Measurements from ENCODE around the gene CHST11. TPM values are rescaled to one million over a fixed set of nuclear protein-coding genes. Genes with fewer than 3 reads are reported as not detected.

Gene CHST11
- total RNA-seq, 5 donors from 2014 or later (not counting 1 experiment from before 2014, with no cell fraction given), result 49.8 to 78.3 (median 63.7) TPM

DNA sequence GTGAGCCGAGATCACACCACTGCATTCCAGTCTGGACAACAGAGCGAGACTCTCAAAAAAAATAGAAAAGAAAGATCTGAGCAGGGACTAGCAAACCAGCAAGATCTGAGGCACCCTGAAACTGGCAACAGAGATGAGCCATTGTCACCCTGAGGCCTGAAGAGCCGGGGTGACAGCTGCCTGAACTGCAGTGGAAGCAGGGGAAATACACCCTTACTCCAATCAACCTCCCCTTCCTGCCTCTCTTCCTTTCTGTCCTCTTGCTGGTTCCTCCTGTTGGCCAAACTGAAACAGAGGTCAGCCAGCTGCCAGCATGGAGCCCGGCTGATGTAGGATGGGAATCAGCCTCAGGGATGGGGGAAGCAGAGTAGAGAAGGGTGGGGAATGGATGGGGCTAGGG, 192.0 kb downstream of the CHST11 start:
- H3K4me1 Mint-ChIP-seq, result peaks cover 39 to 71% (median 59%) of the 10 kb centered on the region in 3 donors

DNA sequence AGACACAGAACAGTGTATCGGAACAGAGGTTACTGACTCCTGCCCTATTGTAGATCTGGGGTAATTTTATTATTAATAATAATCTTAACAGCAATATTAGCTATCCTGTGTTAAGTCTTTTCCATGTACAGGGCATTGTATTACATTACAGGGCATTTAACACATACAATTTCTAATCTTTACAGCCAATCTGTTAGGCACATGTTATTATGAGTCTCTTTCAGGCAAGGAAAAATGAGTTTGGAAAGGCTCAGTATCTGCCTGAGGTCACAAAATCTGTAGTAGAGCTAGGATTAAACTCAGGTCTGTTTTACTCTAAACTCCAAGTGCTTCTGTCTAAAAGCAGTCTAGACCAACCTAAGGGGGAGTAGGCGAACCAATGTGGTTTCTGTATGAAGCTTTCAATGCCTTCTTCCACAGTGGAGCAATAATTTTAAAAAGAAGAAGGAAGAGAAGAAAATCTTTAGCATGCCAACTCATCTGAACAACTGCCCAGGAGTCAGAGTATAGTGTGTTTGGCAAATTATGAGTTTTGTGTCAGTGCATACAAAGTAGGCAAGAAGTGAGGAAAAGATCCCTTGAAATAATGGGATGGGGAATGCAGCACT, 192.6 kb downstream of the CHST11 start:
- no peak overlapping the region for H3K27ac ChIP-seq (ENCODE audit: low read length)
- ATAC-seq (replicated peaks in 1 of 4) (no peak), DNase-seq (no peak)
- H3K27ac Mint-ChIP-seq, result no peak overlapping the region
- no peak overlapping the region for H3K4me3 Mint-ChIP-seq
- ChIA-PET CTCF (no interaction called here), POLR2A (no interaction called here)
- H3K9me3 Mint-ChIP-seq, result no peaks in the 10 kb centered on the region
- no peaks in the 10 kb centered on the region for H3K9me3 ChIP-seq
- H3K36me3 ChIP-seq (ENCODE audit: control insufficient read depth in 2 of 2, extremely low read depth in 1 of 2, insufficient read depth in 1 of 2, low read length in 1 of 2), result peaks cover 0 to 8% of the 10 kb centered on the region in 2 donors
- peaks cover 17% of the 10 kb centered on the region for H3K36me3 Mint-ChIP-seq
- H3K4me1 Mint-ChIP-seq, result peaks cover 38 to 70% (median 58%) of the 10 kb centered on the region in 3 donors
- peaks cover 0 to 15% of the 10 kb centered on the region in 2 experiments for H3K4me1 ChIP-seq (ENCODE audit: control insufficient read depth in 1 of 2, extremely low read depth in 1 of 2, insufficient read depth in 2 of 2, low read length in 2 of 2)
- H3K4me3 ChIP-seq (ENCODE audit: control insufficient read depth in 1 of 2, extremely low read depth in 1 of 2, low read length in 1 of 2), result no peak overlapping the region
- no peaks in the 10 kb centered on the region for H3K27me3 ChIP-seq (replicated peaks in 1 of 2; ENCODE audit: control insufficient read depth in 2 of 2, extremely low read depth in 1 of 2, insufficient read depth in 2 of 2, low read length in 1 of 2)
- WGBS (ENCODE audit: insufficient coverage), result no CpG with 5 or more reads among the region's 2 CpGs
- H3K27me3 Mint-ChIP-seq, result no peaks in the 10 kb centered on the region

More for the DNA sequence above, 192.0 kb downstream of the CHST11 start:
- H3K9me3 Mint-ChIP-seq, result no peaks in the 10 kb centered on the region
- Histone ChIP-seq H3K27ac (ENCODE audit: low read length) (no peak overlapping the region), H3K27me3 (replicated peaks in 1 of 2; ENCODE audit: control insufficient read depth in 2 of 2, extremely low read depth in 1 of 2, insufficient read depth in 2 of 2, low read length in 1 of 2) (no peaks in the 10 kb centered on the region), H3K36me3 (ENCODE audit: control insufficient read depth in 2 of 2, extremely low read depth in 1 of 2, insufficient read depth in 1 of 2, low read length in 1 of 2) (peaks cover 0 to 8% of the 10 kb centered on the region in 2 donors), H3K9me3 (no peaks in the 10 kb centered on the region), H3K4me1 (ENCODE audit: control insufficient read depth in 1 of 2, extremely low read depth in 1 of 2, insufficient read depth in 2 of 2, low read length in 2 of 2) (peaks cover 2 to 17% of the 10 kb centered on the region in 2 experiments), H3K4me3 (ENCODE audit: control insufficient read depth in 1 of 2, extremely low read depth in 1 of 2, low read length in 1 of 2) (no peak overlapping the region)
- DNase-seq (no peak), ATAC-seq (replicated peaks in 1 of 4) (no peak)
- ChIA-PET POLR2A (no interaction called here), CTCF (no interaction called here)
- H3K27ac Mint-ChIP-seq, result no peak overlapping the region
- H3K27me3 Mint-ChIP-seq, result no peaks in the 10 kb centered on the region
- peaks cover 17% of the 10 kb centered on the region for H3K36me3 Mint-ChIP-seq
- H3K4me3 Mint-ChIP-seq, result no peak overlapping the region
- 100% methylated on average over 2 of the region's 4 CpGs for WGBS (ENCODE audit: insufficient coverage)

DNA sequence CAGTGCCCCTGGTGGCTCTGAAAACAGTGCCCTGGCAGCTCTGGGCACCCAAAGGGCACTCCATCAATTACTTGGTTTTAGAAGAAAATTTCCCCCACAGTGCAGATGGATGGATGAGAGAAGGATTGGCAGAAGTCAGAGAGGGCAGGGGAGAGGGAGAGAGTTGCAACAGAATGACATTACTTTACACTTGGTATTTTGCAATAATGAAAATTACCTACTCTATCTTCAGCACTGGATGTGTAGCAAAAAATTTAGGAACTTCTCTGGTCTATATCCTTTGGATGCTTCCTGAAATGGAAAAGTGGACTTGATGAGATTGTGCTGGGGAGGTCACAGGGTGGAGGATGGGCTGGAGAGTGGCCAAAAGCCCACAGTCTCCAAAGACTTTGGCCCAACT, 193.2 kb downstream of the CHST11 start:
- ATAC-seq (replicated peaks in 1 of 4) (no peak), DNase-seq (no peak)
- Mint-ChIP-seq H3K27ac (no peak overlapping the region), H3K27me3 (no peaks in the 10 kb centered on the region), H3K4me3 (no peak overlapping the region), H3K4me1 (peaks cover 35 to 69% (median 58%) of the 10 kb centered on the region in 3 donors), H3K36me3 (peaks cover 19% of the 10 kb centered on the region), H3K9me3 (no peaks in the 10 kb centered on the region)
- Histone ChIP-seq H3K4me1 (ENCODE audit: control insufficient read depth in 1 of 2, extremely low read depth in 1 of 2, insufficient read depth in 2 of 2, low read length in 2 of 2) (peaks cover 0 to 11% of the 10 kb centered on the region in 2 experiments), H3K36me3 (ENCODE audit: control insufficient read depth in 2 of 2, extremely low read depth in 1 of 2, insufficient read depth in 1 of 2, low read length in 1 of 2) (peaks cover 0 to 8% of the 10 kb centered on the region in 2 donors), H3K27ac (ENCODE audit: low read length) (no peak overlapping the region), H3K4me3 (ENCODE audit: control insufficient read depth in 1 of 2, extremely low read depth in 1 of 2, low read length in 1 of 2) (no peak overlapping the region), H3K27me3 (replicated peaks in 1 of 2; ENCODE audit: control insufficient read depth in 2 of 2, extremely low read depth in 1 of 2, insufficient read depth in 2 of 2, low read length in 1 of 2) (no peaks in the 10 kb centered on the region), H3K9me3 (no peaks in the 10 kb centered on the region)
- ChIA-PET POLR2A (no interaction called here), CTCF (no interaction called here)

DNA sequence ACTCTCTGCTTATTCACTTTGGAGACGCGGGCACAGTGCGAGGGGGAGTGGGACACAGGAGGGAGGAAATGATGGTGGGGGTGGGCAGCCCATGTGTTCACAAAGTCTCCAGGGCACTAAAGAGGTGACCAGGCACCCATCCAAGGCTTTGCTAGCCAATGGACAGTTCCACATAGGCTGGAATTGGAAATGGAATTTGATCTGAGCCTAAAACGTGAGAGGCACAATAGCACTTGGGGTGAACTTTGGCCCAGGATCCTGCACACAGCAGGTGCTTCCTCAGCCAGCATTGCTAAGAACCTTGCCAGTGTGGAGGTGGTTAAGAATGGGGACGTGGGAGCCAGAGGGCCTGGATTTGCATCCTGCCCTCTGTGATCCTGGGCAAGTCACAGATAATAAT, 193.8 kb downstream of the CHST11 start:
- H3K36me3 ChIP-seq (ENCODE audit: control insufficient read depth in 2 of 2, extremely low read depth in 1 of 2, insufficient read depth in 1 of 2, low read length in 1 of 2), result peaks cover 0 to 8% of the 10 kb centered on the region in 2 donors
- no peaks in the 10 kb centered on the region for H3K9me3 ChIP-seq
- H3K4me3 ChIP-seq (ENCODE audit: control insufficient read depth in 1 of 2, extremely low read depth in 1 of 2, low read length in 1 of 2), result no peak overlapping the region
- no peak for DNase-seq
- ChIA-PET POLR2A (no interaction called here), CTCF (no interaction called here)
- 87% methylated on average over 5 of the region's 5 CpGs for WGBS (ENCODE audit: insufficient coverage)
- peaks cover 35 to 75% (median 59%) of the 10 kb centered on the region in 3 donors for H3K4me1 Mint-ChIP-seq
- no peak overlapping the region for H3K27ac ChIP-seq (ENCODE audit: low read length)
- H3K27ac Mint-ChIP-seq, result no peak overlapping the region
- H3K27me3 ChIP-seq (replicated peaks in 1 of 2; ENCODE audit: control insufficient read depth in 2 of 2, extremely low read depth in 1 of 2, insufficient read depth in 2 of 2, low read length in 1 of 2), result no peaks in the 10 kb centered on the region
- H3K9me3 Mint-ChIP-seq, result no peaks in the 10 kb centered on the region
- H3K4me1 ChIP-seq (ENCODE audit: control insufficient read depth in 1 of 2, extremely low read depth in 1 of 2, insufficient read depth in 2 of 2, low read length in 2 of 2), result peaks cover 0 to 11% of the 10 kb centered on the region in 2 experiments
- peaks cover 19% of the 10 kb centered on the region for H3K36me3 Mint-ChIP-seq
- no peak for ATAC-seq (replicated peaks in 1 of 4)
- no peak overlapping the region for H3K4me3 Mint-ChIP-seq
- H3K27me3 Mint-ChIP-seq, result no peaks in the 10 kb centered on the region

DNA sequence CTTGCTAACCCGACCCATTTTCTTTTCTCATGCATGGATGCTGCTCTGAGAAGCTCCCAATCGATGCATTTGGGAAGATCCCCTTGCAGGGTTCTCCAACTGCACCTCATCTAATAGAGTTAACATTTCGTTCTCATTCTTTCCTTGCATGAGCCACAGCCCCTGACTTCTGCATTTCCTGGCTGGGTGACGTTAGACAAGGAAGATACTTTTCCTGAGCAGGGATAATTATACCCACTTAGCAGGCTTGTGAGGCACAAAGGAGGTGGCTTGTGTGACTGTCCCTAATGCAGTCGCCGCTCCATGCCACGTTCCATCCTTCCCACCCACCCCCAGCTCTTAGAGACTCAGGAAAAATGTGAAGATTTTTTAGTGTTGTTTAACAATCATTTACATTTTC, 195.1 kb downstream of the CHST11 start:
- Histone ChIP-seq H3K27ac (ENCODE audit: low read length) (no peak overlapping the region), H3K4me1 (ENCODE audit: control insufficient read depth in 1 of 2, extremely low read depth in 1 of 2, insufficient read depth in 2 of 2, low read length in 2 of 2) (peaks cover 0 to 11% of the 10 kb centered on the region in 2 experiments), H3K9me3 (no peaks in the 10 kb centered on the region), H3K4me3 (ENCODE audit: control insufficient read depth in 1 of 2, extremely low read depth in 1 of 2, low read length in 1 of 2) (no peak overlapping the region), H3K36me3 (ENCODE audit: control insufficient read depth in 2 of 2, extremely low read depth in 1 of 2, insufficient read depth in 1 of 2, low read length in 1 of 2) (peaks cover 0 to 5% of the 10 kb centered on the region in 2 donors), H3K27me3 (replicated peaks in 1 of 2; ENCODE audit: control insufficient read depth in 2 of 2, extremely low read depth in 1 of 2, insufficient read depth in 2 of 2, low read length in 1 of 2) (no peaks in the 10 kb centered on the region)
- ChIA-PET CTCF (interaction anchor here in 1 of 2 donors (0.6 kb wide), 1 partner anchor 160 kb away, joined by 3 read pairs; no protein-coding TSS in a partner anchor), POLR2A (no interaction called here)
- no peaks in the 10 kb centered on the region for H3K27me3 Mint-ChIP-seq
- H3K27ac Mint-ChIP-seq, result no peak overlapping the region
- ATAC-seq (replicated peaks in 1 of 4) (no peak), DNase-seq (no peak)
- H3K36me3 Mint-ChIP-seq, result peaks cover 9% of the 10 kb centered on the region
- WGBS (ENCODE audit: insufficient coverage), result 96% methylated on average over 3 of the region's 7 CpGs
- no peaks in the 10 kb centered on the region for H3K9me3 Mint-ChIP-seq
- H3K4me3 Mint-ChIP-seq, result no peak overlapping the region
- H3K4me1 Mint-ChIP-seq, result peaks cover 24 to 71% (median 58%) of the 10 kb centered on the region in 3 donors

DNA sequence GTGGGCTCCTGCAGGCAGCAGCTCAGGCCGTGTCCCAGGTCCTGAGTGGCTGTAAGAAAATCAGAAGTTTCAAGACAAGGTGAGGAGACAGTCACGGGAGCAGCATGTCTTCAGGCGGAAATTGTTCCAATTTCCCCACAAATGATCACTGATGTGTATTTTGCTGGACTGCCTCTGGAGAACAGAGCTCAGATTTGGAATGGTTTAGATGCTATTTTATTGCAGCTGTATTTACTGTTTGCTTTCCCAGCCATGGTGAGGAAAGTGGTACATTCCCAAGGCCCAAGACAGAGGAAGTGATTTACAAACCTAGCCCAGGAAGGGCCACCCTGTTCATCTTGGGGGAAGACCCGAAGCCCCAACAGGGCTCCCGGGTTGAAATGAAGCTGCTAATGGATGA, 195.6 kb downstream of the CHST11 start:
- 91% methylated on average over 3 of the region's 5 CpGs for WGBS (ENCODE audit: insufficient coverage)
- CTCF ChIA-PET, result interaction anchor here (0.6 kb wide), 2 partner anchors 160 to 320 kb away, joined by 3 read pairs; no protein-coding TSS in a partner anchor
- Mint-ChIP-seq H3K4me3 (no peak overlapping the region), H3K27ac (no peak overlapping the region), H3K4me1 (peaks cover 23 to 73% (median 61%) of the 10 kb centered on the region in 3 donors), H3K36me3 (peaks cover 11% of the 10 kb centered on the region), H3K9me3 (no peaks in the 10 kb centered on the region), H3K27me3 (no peaks in the 10 kb centered on the region)
- ATAC-seq (replicated peaks in 1 of 4), result no peak
- no peaks in the 10 kb centered on the region for H3K27me3 ChIP-seq (replicated peaks in 1 of 2; ENCODE audit: control insufficient read depth in 2 of 2, extremely low read depth in 1 of 2, insufficient read depth in 2 of 2, low read length in 1 of 2)
- H3K4me1 ChIP-seq (ENCODE audit: control insufficient read depth in 1 of 2, extremely low read depth in 1 of 2, insufficient read depth in 2 of 2, low read length in 2 of 2), result peaks cover 0 to 11% of the 10 kb centered on the region in 2 experiments
- peaks cover 0 to 2% of the 10 kb centered on the region in 2 donors for H3K36me3 ChIP-seq (ENCODE audit: control insufficient read depth in 2 of 2, extremely low read depth in 1 of 2, insufficient read depth in 1 of 2, low read length in 1 of 2)
- no peak for DNase-seq
- H3K4me3 ChIP-seq (ENCODE audit: control insufficient read depth in 1 of 2, extremely low read depth in 1 of 2, low read length in 1 of 2), result no peak overlapping the region
- H3K27ac ChIP-seq (ENCODE audit: low read length), result no peak overlapping the region
- no peaks in the 10 kb centered on the region for H3K9me3 ChIP-seq
- POLR2A ChIA-PET, result no interaction called here

Measured in T-cell (primary cell).